IMR-90 (cell line): Measurements from ENCODE around the gene NSUN5. TPM values are rescaled to one million over a fixed set of nuclear protein-coding genes. Genes with fewer than 3 reads are reported as not detected.
"Not testable (repeated sequence)": the region's sequence is repeated elsewhere in the genome, so short reads cannot be mapped to it uniquely, and the experiment has no call there.

Source experiments
- ATAC-seq: fragments of 200-7000 bp; cut with Tn5 transposase; 2 replicates; pipeline ENCODE4 v1.9.1; 2020; ENCODE audit warnings: low read depth, mild to moderate bottlenecking, moderate library complexity
- BruUV-seq: library from RNA; stranded (reverse); fragments of 400-500 nt; replicated peaks from 2 replicates; lab custom pipeline; 2021; lab: Mats Ljungman, UMichigan
- CTCF ChIA-PET: fragments of 300-600 bp; formaldehyde crosslinking; extraction: SDS; loops from one replicate; lab custom pipeline; 2021; ENCODE audit warnings: antibody characterized with exemption; lab: Yijun Ruan, JAX
- POLR2A ChIA-PET: fragments of 300-600 bp; sonication (Branson Sonifier 250); formaldehyde crosslinking; loops from one replicate; lab custom pipeline; 2022; ENCODE audit warnings: antibody characterized with exemption; ENCODE audit not compliant: unreplicated experiment; lab: Charles Lee
- DNase-seq: peaks from one replicate; pipeline ENCODE4 v3.0.0; 2013
- H2AFZ ChIP-seq: replicated peaks from 2 replicates; pipeline ENCODE3; 2013; ENCODE audit warnings: low read length, mild to moderate bottlenecking; ENCODE audit not compliant: poor library complexity
- H2AK5ac ChIP-seq: 2 replicates; pipeline ENCODE4 v1.6.1; 2013; ENCODE audit warnings: low read depth, low read length, inconsistent platforms
- H2AK9ac ChIP-seq: replicated peaks from 2 replicates; pipeline ENCODE3; 2013; ENCODE audit warnings: mild to moderate bottlenecking, low read depth, low read length, moderate library complexity; ENCODE audit not compliant: poor library complexity
- H2BK120ac ChIP-seq: 2 replicates; pipeline ENCODE4 v1.6.1; 2013; ENCODE audit warnings: low read depth, low read length, inconsistent platforms
- H2BK15ac ChIP-seq: 3 replicates; pipeline ENCODE4 v1.6.1; 2013; ENCODE audit warnings: low read depth, low read length, inconsistent platforms
- H2BK20ac ChIP-seq: 2 replicates; pipeline ENCODE4 v1.6.1; 2013; ENCODE audit warnings: low read depth, mild to moderate bottlenecking, inconsistent platforms, low read length, moderate library complexity
- H2BK5ac ChIP-seq: 2 replicates; pipeline ENCODE4 v1.6.1; 2013; ENCODE audit warnings: mild to moderate bottlenecking, low read depth, low read length, inconsistent platforms; ENCODE audit not compliant: poor library complexity, severe bottlenecking
- H3K14ac ChIP-seq: replicated peaks from 2 replicates; pipeline ENCODE4 v1.6.1; 2013; ENCODE audit warnings: low read depth, low read length, inconsistent platforms
- H3K18ac ChIP-seq: 2 replicates; pipeline ENCODE4 v1.6.1; 2013; ENCODE audit warnings: low read depth, low read length, control low read depth
- H3K23ac ChIP-seq: 2 replicates; pipeline ENCODE4 v1.6.1; 2013; ENCODE audit warnings: low read depth, low read length, inconsistent platforms
- H3K27ac ChIP-seq: 2 replicates; pipeline ENCODE4 v1.5.1; 2013; ENCODE audit warnings: mild to moderate bottlenecking, control low read depth, low read length; ENCODE audit not compliant: insufficient read depth
- H3K27me3 ChIP-seq: 2 replicates; pipeline ENCODE4 v1.6.1; 2013; ENCODE audit warnings: low read length; ENCODE audit not compliant: control insufficient read depth, insufficient read depth
- H3K36me3 ChIP-seq: 2 replicates; pipeline ENCODE4 v1.6.1; 2013; ENCODE audit warnings: low read length, mixed read lengths; ENCODE audit not compliant: control insufficient read depth, insufficient read depth
- H3K4ac ChIP-seq: 2 replicates; pipeline ENCODE4 v1.6.1; 2013; ENCODE audit warnings: low read depth, low read length, inconsistent platforms
- H3K4me1 ChIP-seq: 2 replicates; pipeline ENCODE4 v1.6.1; 2013; ENCODE audit warnings: low read length, mixed read lengths; ENCODE audit not compliant: control insufficient read depth, insufficient read depth
- H3K4me2 ChIP-seq: 2 replicates; pipeline ENCODE4 v1.6.1; 2013; ENCODE audit warnings: low read depth, mild to moderate bottlenecking, control low read depth, low read length, moderate library complexity
- H3K4me3 ChIP-seq: 2 replicates; pipeline ENCODE4 v1.5.1; 2013; ENCODE audit warnings: low read depth, mild to moderate bottlenecking, control low read depth, low read length, moderate library complexity; ENCODE audit not compliant: insufficient read depth
- H3K56ac ChIP-seq: 2 replicates; pipeline ENCODE4 v1.6.1; 2013; ENCODE audit warnings: low read length, inconsistent platforms; ENCODE audit not compliant: insufficient read depth; ENCODE audit errors: extremely low read depth
- H3K79me1 ChIP-seq, 2 experiments: 2 replicates each; pipeline ENCODE4 v1.6.1; 2013; ENCODE audit warnings: low read length in 2 of 2, inconsistent platforms in 1 of 2, low read depth in 1 of 2
- H3K9ac ChIP-seq: 2 replicates; pipeline ENCODE4 v1.6.1; 2013; ENCODE audit warnings: low read depth, low read length, control low read depth
- H3K9me1 ChIP-seq: 2 replicates; pipeline ENCODE4 v1.6.1; 2013; ENCODE audit warnings: low read length, inconsistent platforms; ENCODE audit not compliant: insufficient read depth
- H3K9me3 ChIP-seq: 2 replicates; pipeline ENCODE4 v1.6.1; 2013; ENCODE audit warnings: low read length; ENCODE audit not compliant: control insufficient read depth, insufficient read depth
- H4K20me1 ChIP-seq: 2 replicates; pipeline ENCODE4 v1.6.1; 2013; ENCODE audit warnings: low read length, inconsistent platforms; ENCODE audit not compliant: insufficient read depth
- H4K5ac ChIP-seq: 2 replicates; pipeline ENCODE4 v1.6.1; 2013; ENCODE audit warnings: mild to moderate bottlenecking, low read depth, low read length, control low read depth
- H4K8ac ChIP-seq, 2 experiments: 2 replicates each; pipeline ENCODE4 v1.6.1; 2013; ENCODE audit warnings: low read depth in 2 of 2, low read length in 2 of 2, control low read depth in 1 of 2, inconsistent platforms in 1 of 2
- H4K91ac ChIP-seq: 2 replicates; pipeline ENCODE4 v1.6.1; 2013; ENCODE audit warnings: low read depth, low read length, inconsistent platforms; ENCODE audit not compliant: insufficient read depth
- WGBS, 2 experiments: methylation state at CpG; one replicate each; pipeline versions ENCODE4 v1.1.5 to v1.1.7; 2013; ENCODE audit warnings: missing lambda C conversion rate in 2 of 2; ENCODE audit not compliant: insufficient read length in 1 of 2; ENCODE audit errors: extremely low coverage in 2 of 2; 5-methylcytosine and 5-hydroxymethylcytosine counted together
- dilution Hi-C: fragments of 300-500 bp; cut with HindIII; formaldehyde crosslinking; loops from one replicate; pipeline ENCODE4 v1.14.3; 2018; ENCODE audit warnings: low sequenced_read_pairs; ENCODE audit not compliant: unreplicated experiment
- in situ Hi-C: fragments of 300-500 bp; cut with MboI; formaldehyde crosslinking; loops from 3 replicates; pipeline ENCODE4 v1.14.3; 2019; ENCODE audit warnings: low sequenced_read_pairs, inconsistent platforms, mixed read lengths
- intact Hi-C: fragments of 100-400 bp; cut with micrococcal nuclease; formaldehyde crosslinking; loops from 2 replicates; pipeline ENCODE4 v1.10.0; 2022
- polyA plus RNA-seq, 3 experiments: library from polyadenylated mRNA; depleted of rRNA; stranded (reverse); fragments of >200 nt; gene quantifications; 2 replicates each; pipeline ENCODE4 v1.2.3, GENCODE V29; 2012; ENCODE audit warnings: low replicate concordance in 1 of 3
- total RNA-seq: library from RNA; depleted of rRNA; stranded (reverse); fragments of >200 nt; gene quantifications from 2 replicates; pipeline ENCODE4 v1.2.3, GENCODE V29; 2012

NSUN5 gene
- total and polyA plus RNA-seq, 2 of the 4 experiments (the other 2 are of a cell fraction) = 10.0 to 17.7 TPM

DNA sequence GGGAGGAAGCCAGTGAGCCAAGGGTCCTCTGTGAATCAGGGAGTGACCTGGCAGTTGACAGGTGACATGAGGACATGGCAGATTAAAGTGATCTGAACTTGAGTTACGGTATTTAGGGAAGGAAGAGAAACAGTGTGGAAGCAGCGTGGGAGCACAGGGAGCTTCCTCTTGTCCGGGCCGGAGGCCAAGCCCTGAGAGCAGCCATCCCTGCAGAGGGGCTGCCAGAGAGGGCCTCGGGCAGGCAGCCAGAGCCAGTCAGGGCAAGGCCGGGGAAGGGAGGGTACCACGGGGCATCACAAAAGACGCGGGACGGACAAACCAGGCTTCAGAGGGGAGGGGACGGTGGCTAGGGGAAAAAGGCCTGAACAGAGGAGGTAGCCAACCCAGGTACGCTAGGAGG is 8.8 kb downstream of the NSUN5 start:
- not testable (repeated sequence) for H4K8ac ChIP-seq

DNA sequence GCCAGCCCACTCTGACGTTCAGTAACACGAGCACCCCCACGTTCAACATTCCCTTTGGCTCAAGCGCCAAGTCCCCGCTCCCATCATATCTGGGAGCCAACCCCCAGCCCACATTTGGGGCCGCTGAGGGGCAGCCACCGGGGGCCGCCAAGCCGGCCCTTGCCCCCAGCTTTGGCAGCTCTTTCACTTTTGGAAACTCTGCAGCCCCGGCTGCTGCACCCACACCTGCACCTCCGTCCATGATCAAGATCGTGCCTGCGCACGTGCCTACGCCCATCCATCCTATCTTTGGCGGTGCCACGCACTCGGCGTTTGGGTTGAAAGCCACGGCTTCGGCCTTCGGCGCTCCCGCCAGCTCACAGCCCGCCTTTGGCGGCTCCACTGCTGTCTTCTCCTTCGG is 10.9 kb downstream of the NSUN5 start:
- H2BK120ac ChIP-seq, H4K5ac ChIP-seq, intact Hi-C loops, H2AFZ ChIP-seq, H3K4me3 ChIP-seq, CTCF ChIA-PET, dilution Hi-C loops, H3K79me1 ChIP-seq, ATAC-seq, H3K4me2 ChIP-seq, H3K27ac ChIP-seq, POLR2A ChIA-PET, H3K36me3 ChIP-seq, H3K4me1 ChIP-seq, H3K23ac ChIP-seq, H3K9me3 ChIP-seq, H2BK20ac ChIP-seq, in situ Hi-C loops, H4K91ac ChIP-seq, H2BK5ac ChIP-seq, H3K4ac ChIP-seq, H2BK15ac ChIP-seq, DNase-seq, BruUV-seq, H4K8ac ChIP-seq, H3K9ac ChIP-seq, H2AK9ac ChIP-seq, H2AK5ac ChIP-seq, H3K27me3 ChIP-seq, H3K14ac ChIP-seq, H4K20me1 ChIP-seq, H3K18ac ChIP-seq, H3K56ac ChIP-seq, H3K9me1 ChIP-seq: not testable (repeated sequence)
- no CpG with 5 or more reads among the region's 27 CpGs for WGBS, 2 experiments

More for the DNA sequence above, 8.8 kb downstream of the NSUN5 start:
- H4K20me1 ChIP-seq, H3K4me1 ChIP-seq, H3K14ac ChIP-seq, H2BK20ac ChIP-seq, DNase-seq, dilution Hi-C loops, H3K27ac ChIP-seq, H2BK5ac ChIP-seq, ATAC-seq, H3K56ac ChIP-seq, POLR2A ChIA-PET, H3K27me3 ChIP-seq, H3K4me2 ChIP-seq, CTCF ChIA-PET, H3K4me3 ChIP-seq, intact Hi-C loops, H2BK15ac ChIP-seq, H3K9me3 ChIP-seq, H2BK120ac ChIP-seq, H3K4ac ChIP-seq, BruUV-seq, H2AFZ ChIP-seq, H3K9me1 ChIP-seq, H3K9ac ChIP-seq, H2AK5ac ChIP-seq, H3K23ac ChIP-seq, H3K79me1 ChIP-seq, H2AK9ac ChIP-seq, H3K18ac ChIP-seq, H4K91ac ChIP-seq, H4K5ac ChIP-seq, in situ Hi-C loops: not testable (repeated sequence)
- WGBS, 2 experiments = no CpG with 5 or more reads among the region's 12 CpGs
- peaks cover 18% of the 10 kb centered on the region for H3K36me3 ChIP-seq
